Measurements from ENCODE around the gene LY6G5B.

- TF ChIP-seq POLR2A (IDR thresholded peaks at IDR 0.05) = no peak
- TF ChIP-seq POLR2AphosphoS5 (IDR thresholded peaks at IDR 0.05) = no peak
These were observed 30.7 kb upstream of the LY6G5B start for GRCh38 chr6:31639043-31639442.
